IMR-90 (cell line): ENCODE data around the gene RBFOX2. TPM values are rescaled to one million over a fixed set of nuclear protein-coding genes. Genes with fewer than 3 reads are reported as not detected.
"Not testable (repeated sequence)": the region's sequence is repeated elsewhere in the genome, so short reads cannot be mapped to it uniquely, and the experiment has no call there.

Source experiments
- ATAC-seq: fragments of 200-7000 bp; cut with Tn5 transposase; 2 replicates; pipeline ENCODE4 v1.9.1; 2020; ENCODE audit warnings: low read depth, mild to moderate bottlenecking, moderate library complexity
- BruUV-seq: library from RNA; stranded (reverse); fragments of 400-500 nt; replicated peaks from 2 replicates; lab custom pipeline; 2021; lab: Mats Ljungman, UMichigan
- CTCF ChIA-PET: fragments of 300-600 bp; formaldehyde crosslinking; extraction: SDS; loops from one replicate; lab custom pipeline; 2021; ENCODE audit warnings: antibody characterized with exemption; lab: Yijun Ruan, JAX
- POLR2A ChIA-PET: fragments of 300-600 bp; sonication (Branson Sonifier 250); formaldehyde crosslinking; loops from one replicate; lab custom pipeline; 2022; ENCODE audit warnings: antibody characterized with exemption; ENCODE audit not compliant: unreplicated experiment; lab: Charles Lee
- DNase-seq: peaks from one replicate; pipeline ENCODE4 v3.0.0; 2013
- H2AFZ ChIP-seq: replicated peaks from 2 replicates; pipeline ENCODE3; 2013; ENCODE audit warnings: low read length, mild to moderate bottlenecking; ENCODE audit not compliant: poor library complexity
- H2AK5ac ChIP-seq: 2 replicates; pipeline ENCODE4 v1.6.1; 2013; ENCODE audit warnings: low read depth, low read length, inconsistent platforms
- H2AK9ac ChIP-seq: replicated peaks from 2 replicates; pipeline ENCODE3; 2013; ENCODE audit warnings: mild to moderate bottlenecking, low read depth, low read length, moderate library complexity; ENCODE audit not compliant: poor library complexity
- H2BK120ac ChIP-seq: 2 replicates; pipeline ENCODE4 v1.6.1; 2013; ENCODE audit warnings: low read depth, low read length, inconsistent platforms
- H2BK15ac ChIP-seq: 3 replicates; pipeline ENCODE4 v1.6.1; 2013; ENCODE audit warnings: low read depth, low read length, inconsistent platforms
- H2BK20ac ChIP-seq: 2 replicates; pipeline ENCODE4 v1.6.1; 2013; ENCODE audit warnings: low read depth, mild to moderate bottlenecking, inconsistent platforms, low read length, moderate library complexity
- H2BK5ac ChIP-seq: 2 replicates; pipeline ENCODE4 v1.6.1; 2013; ENCODE audit warnings: mild to moderate bottlenecking, low read depth, low read length, inconsistent platforms; ENCODE audit not compliant: poor library complexity, severe bottlenecking
- H3K14ac ChIP-seq: replicated peaks from 2 replicates; pipeline ENCODE4 v1.6.1; 2013; ENCODE audit warnings: low read depth, low read length, inconsistent platforms
- H3K18ac ChIP-seq: 2 replicates; pipeline ENCODE4 v1.6.1; 2013; ENCODE audit warnings: low read depth, low read length, control low read depth
- H3K23ac ChIP-seq: 2 replicates; pipeline ENCODE4 v1.6.1; 2013; ENCODE audit warnings: low read depth, low read length, inconsistent platforms
- H3K27ac ChIP-seq: 2 replicates; pipeline ENCODE4 v1.5.1; 2013; ENCODE audit warnings: mild to moderate bottlenecking, control low read depth, low read length; ENCODE audit not compliant: insufficient read depth
- H3K27me3 ChIP-seq: 2 replicates; pipeline ENCODE4 v1.6.1; 2013; ENCODE audit warnings: low read length; ENCODE audit not compliant: control insufficient read depth, insufficient read depth
- H3K36me3 ChIP-seq: 2 replicates; pipeline ENCODE4 v1.6.1; 2013; ENCODE audit warnings: low read length, mixed read lengths; ENCODE audit not compliant: control insufficient read depth, insufficient read depth
- H3K4ac ChIP-seq: 2 replicates; pipeline ENCODE4 v1.6.1; 2013; ENCODE audit warnings: low read depth, low read length, inconsistent platforms
- H3K4me1 ChIP-seq: 2 replicates; pipeline ENCODE4 v1.6.1; 2013; ENCODE audit warnings: low read length, mixed read lengths; ENCODE audit not compliant: control insufficient read depth, insufficient read depth
- H3K4me2 ChIP-seq: 2 replicates; pipeline ENCODE4 v1.6.1; 2013; ENCODE audit warnings: low read depth, mild to moderate bottlenecking, control low read depth, low read length, moderate library complexity
- H3K4me3 ChIP-seq: 2 replicates; pipeline ENCODE4 v1.5.1; 2013; ENCODE audit warnings: low read depth, mild to moderate bottlenecking, control low read depth, low read length, moderate library complexity; ENCODE audit not compliant: insufficient read depth
- H3K56ac ChIP-seq: 2 replicates; pipeline ENCODE4 v1.6.1; 2013; ENCODE audit warnings: low read length, inconsistent platforms; ENCODE audit not compliant: insufficient read depth; ENCODE audit errors: extremely low read depth
- H3K79me1 ChIP-seq, 2 experiments: 2 replicates each; pipeline ENCODE4 v1.6.1; 2013; ENCODE audit warnings: low read length in 2 of 2, inconsistent platforms in 1 of 2, low read depth in 1 of 2
- H3K9ac ChIP-seq: 2 replicates; pipeline ENCODE4 v1.6.1; 2013; ENCODE audit warnings: low read depth, low read length, control low read depth
- H3K9me1 ChIP-seq: 2 replicates; pipeline ENCODE4 v1.6.1; 2013; ENCODE audit warnings: low read length, inconsistent platforms; ENCODE audit not compliant: insufficient read depth
- H3K9me3 ChIP-seq: 2 replicates; pipeline ENCODE4 v1.6.1; 2013; ENCODE audit warnings: low read length; ENCODE audit not compliant: control insufficient read depth, insufficient read depth
- H4K20me1 ChIP-seq: 2 replicates; pipeline ENCODE4 v1.6.1; 2013; ENCODE audit warnings: low read length, inconsistent platforms; ENCODE audit not compliant: insufficient read depth
- H4K5ac ChIP-seq: 2 replicates; pipeline ENCODE4 v1.6.1; 2013; ENCODE audit warnings: mild to moderate bottlenecking, low read depth, low read length, control low read depth
- H4K8ac ChIP-seq, 2 experiments: 2 replicates each; pipeline ENCODE4 v1.6.1; 2013; ENCODE audit warnings: low read depth in 2 of 2, low read length in 2 of 2, control low read depth in 1 of 2, inconsistent platforms in 1 of 2
- H4K91ac ChIP-seq: 2 replicates; pipeline ENCODE4 v1.6.1; 2013; ENCODE audit warnings: low read depth, low read length, inconsistent platforms; ENCODE audit not compliant: insufficient read depth
- WGBS, 2 experiments: methylation state at CpG; one replicate each; pipeline versions ENCODE4 v1.1.5 to v1.1.7; 2013; ENCODE audit warnings: missing lambda C conversion rate in 2 of 2; ENCODE audit not compliant: insufficient read length in 1 of 2; ENCODE audit errors: extremely low coverage in 2 of 2; 5-methylcytosine and 5-hydroxymethylcytosine counted together
- dilution Hi-C: fragments of 300-500 bp; cut with HindIII; formaldehyde crosslinking; loops from one replicate; pipeline ENCODE4 v1.14.3; 2018; ENCODE audit warnings: low sequenced_read_pairs; ENCODE audit not compliant: unreplicated experiment
- in situ Hi-C: fragments of 300-500 bp; cut with MboI; formaldehyde crosslinking; loops from 3 replicates; pipeline ENCODE4 v1.14.3; 2019; ENCODE audit warnings: low sequenced_read_pairs, inconsistent platforms, mixed read lengths
- intact Hi-C: fragments of 100-400 bp; cut with micrococcal nuclease; formaldehyde crosslinking; loops from 2 replicates; pipeline ENCODE4 v1.10.0; 2022
- polyA plus RNA-seq, 3 experiments: library from polyadenylated mRNA; depleted of rRNA; stranded (reverse); fragments of >200 nt; gene quantifications; 2 replicates each; pipeline ENCODE4 v1.2.3, GENCODE V29; 2012; ENCODE audit warnings: low replicate concordance in 1 of 3
- total RNA-seq: library from RNA; depleted of rRNA; stranded (reverse); fragments of >200 nt; gene quantifications from 2 replicates; pipeline ENCODE4 v1.2.3, GENCODE V29; 2012

RBFOX2 gene
- total and polyA plus RNA-seq, 2 of the 4 experiments (the other 2 are of a cell fraction): 146 to 178 TPM

GRCh38 chr22:36070645-36071044 is 42.0 kb upstream of the RBFOX2 start:
- in situ Hi-C loops, H3K36me3 ChIP-seq, H2BK120ac ChIP-seq, H2BK20ac ChIP-seq, H2AK9ac ChIP-seq, H3K4me2 ChIP-seq, BruUV-seq, POLR2A ChIA-PET, H3K4me3 ChIP-seq, H3K27ac ChIP-seq, H3K9me1 ChIP-seq, H3K14ac ChIP-seq, H3K23ac ChIP-seq, H3K9me3 ChIP-seq, H2AFZ ChIP-seq, H4K5ac ChIP-seq, H3K79me1 ChIP-seq, dilution Hi-C loops, ATAC-seq, H4K20me1 ChIP-seq, H4K91ac ChIP-seq, intact Hi-C loops, H3K4me1 ChIP-seq, H3K9ac ChIP-seq, H2AK5ac ChIP-seq, H3K56ac ChIP-seq, DNase-seq, H3K27me3 ChIP-seq, H3K18ac ChIP-seq, H3K4ac ChIP-seq, H2BK5ac ChIP-seq, H4K8ac ChIP-seq, H2BK15ac ChIP-seq: not testable (repeated sequence)
- CTCF ChIA-PET: interaction anchor here (1.2 kb wide), 1 partner anchor 123 kb away, joined by 5 read pairs; no protein-coding TSS in a partner anchor
- 100% methylated on average over 1 of the region's 2 CpGs; no CpG with 5 or more reads in 1 of the 2 experiments for WGBS, 2 experiments
